HL-60 (cell line): ENCODE results near the gene CNFN.

Source experiments
- DNase-seq, 2 experiments: peaks; one replicate each; pipeline ENCODE4 v3.0.0-alpha.2; 2010 to 2020; ENCODE audit warnings: low read depth in 1 of 2, low spot score in 1 of 2
- H3K27ac ChIP-seq: fragments of 250-450 bp; sonication (Bioruptor Pico); replicated peaks from 2 replicates; pipeline ENCODE4 v1.5.1; 2020; ENCODE audit warnings: mild to moderate bottlenecking, moderate library complexity
- H3K27me3 ChIP-seq: fragments of 250-450 bp; sonication (Bioruptor Pico); 2 replicates; pipeline ENCODE4 v1.5.1; 2021; ENCODE audit warnings: mild to moderate bottlenecking, moderate library complexity; ENCODE audit not compliant: insufficient read depth, poor library complexity, severe bottlenecking
- H3K4me3 ChIP-seq: replicated peaks from 2 replicates; pipeline ENCODE4 v1.5.1; 2011; ENCODE audit warnings: mild to moderate bottlenecking, control low read depth, low read length; ENCODE audit not compliant: insufficient read depth
- GABPA ChIP-seq: IDR thresholded peaks from 2 replicates; pipeline ENCODE4 v1.6.1; 2012; ENCODE audit warnings: low read depth
- POLR2AphosphoS5 ChIP-seq: IDR thresholded peaks from 2 replicates; pipeline ENCODE4 v1.6.1; 2012; ENCODE audit warnings: low read depth
- REST ChIP-seq: IDR thresholded peaks from 2 replicates; pipeline ENCODE4 v1.6.1; 2012; ENCODE audit warnings: low read depth; ENCODE audit not compliant: insufficient replicate concordance
- SPI1 ChIP-seq: IDR thresholded peaks from 2 replicates; pipeline ENCODE4 v1.6.1; 2012; ENCODE audit warnings: low read depth, mild to moderate bottlenecking, borderline replicate concordance
- TF ChIP-seq, protein P1 (sequence below): IDR thresholded peaks from one replicate; pipeline ENCODE4 v1.5.1; 2011; ENCODE audit warnings: low read length, control low read depth, inconsistent platforms; ENCODE audit not compliant: insufficient read depth

CNFN gene

GRCh38 chr19:42426643-42427042 lies 36.5 kb upstream of the CNFN start:
- Histone ChIP-seq H3K27ac (no peak overlapping the region), H3K4me3 (no peak overlapping the region), H3K27me3 (peaks cover 5% of the 10 kb centered on the region)
- DNase-seq: no peak
- no peak for TF ChIP-seq SPI1
- no peak for TF ChIP-seq GABPA
- TF ChIP-seq, protein P1, sequence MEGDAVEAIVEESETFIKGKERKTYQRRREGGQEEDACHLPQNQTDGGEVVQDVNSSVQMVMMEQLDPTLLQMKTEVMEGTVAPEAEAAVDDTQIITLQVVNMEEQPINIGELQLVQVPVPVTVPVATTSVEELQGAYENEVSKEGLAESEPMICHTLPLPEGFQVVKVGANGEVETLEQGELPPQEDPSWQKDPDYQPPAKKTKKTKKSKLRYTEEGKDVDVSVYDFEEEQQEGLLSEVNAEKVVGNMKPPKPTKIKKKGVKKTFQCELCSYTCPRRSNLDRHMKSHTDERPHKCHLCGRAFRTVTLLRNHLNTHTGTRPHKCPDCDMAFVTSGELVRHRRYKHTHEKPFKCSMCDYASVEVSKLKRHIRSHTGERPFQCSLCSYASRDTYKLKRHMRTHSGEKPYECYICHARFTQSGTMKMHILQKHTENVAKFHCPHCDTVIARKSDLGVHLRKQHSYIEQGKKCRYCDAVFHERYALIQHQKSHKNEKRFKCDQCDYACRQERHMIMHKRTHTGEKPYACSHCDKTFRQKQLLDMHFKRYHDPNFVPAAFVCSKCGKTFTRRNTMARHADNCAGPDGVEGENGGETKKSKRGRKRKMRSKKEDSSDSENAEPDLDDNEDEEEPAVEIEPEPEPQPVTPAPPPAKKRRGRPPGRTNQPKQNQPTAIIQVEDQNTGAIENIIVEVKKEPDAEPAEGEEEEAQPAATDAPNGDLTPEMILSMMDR: no peak
- TF ChIP-seq POLR2AphosphoS5: no peak
- TF ChIP-seq REST: no peak

GRCh38 chr19:42424712-42425131 lies 34.6 kb upstream of the CNFN start:
- H3K27ac ChIP-seq: no peak overlapping the region
- DNase-seq: no peak
- TF ChIP-seq GABPA (no peak), POLR2AphosphoS5 (no peak), REST (no peak), SPI1 (no peak)
- TF ChIP-seq, protein P1: no peak
- H3K4me3 ChIP-seq: no peak overlapping the region
- peaks cover 5% of the 10 kb centered on the region for H3K27me3 ChIP-seq

DNA sequence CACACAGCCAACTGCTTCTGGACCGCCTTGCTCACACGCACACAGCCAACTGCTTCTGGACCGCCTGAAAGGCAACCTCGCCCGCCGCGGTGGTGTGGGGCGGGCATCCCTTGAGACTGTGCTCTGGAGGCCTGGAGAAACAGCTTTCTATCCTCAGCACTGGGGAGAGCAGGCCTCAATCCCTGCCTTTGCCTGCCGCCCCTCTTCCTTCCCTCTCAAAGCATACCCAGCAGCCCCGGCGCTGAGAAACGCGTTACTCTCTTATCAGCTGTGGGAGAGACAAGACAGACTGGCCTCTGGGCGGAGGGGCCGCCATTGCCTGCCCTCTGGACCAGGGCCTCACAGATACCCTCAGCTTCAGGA lies 34.2 kb upstream of the CNFN start:
- TF ChIP-seq, protein P1: no peak
- no peak for TF ChIP-seq REST
- TF ChIP-seq GABPA: no peak
- TF ChIP-seq SPI1: no peak
- TF ChIP-seq POLR2AphosphoS5: no peak
- no peak overlapping the region for H3K27ac ChIP-seq
- DNase-seq: no peak
- peaks cover 5% of the 10 kb centered on the region for H3K27me3 ChIP-seq
- no peak overlapping the region for H3K4me3 ChIP-seq
